Measurements from ENCODE around the gene EPHA6. TPM values are rescaled to one million over a fixed set of nuclear protein-coding genes. Genes with fewer than 3 reads are reported as not detected.
A peak's percentile ranks its signal among the peaks of the same experiment; 100 is the strongest.

The EPHA6 gene
- total RNA-seq, 1 donor from 2014 or later: 0.11 TPM

DNA sequence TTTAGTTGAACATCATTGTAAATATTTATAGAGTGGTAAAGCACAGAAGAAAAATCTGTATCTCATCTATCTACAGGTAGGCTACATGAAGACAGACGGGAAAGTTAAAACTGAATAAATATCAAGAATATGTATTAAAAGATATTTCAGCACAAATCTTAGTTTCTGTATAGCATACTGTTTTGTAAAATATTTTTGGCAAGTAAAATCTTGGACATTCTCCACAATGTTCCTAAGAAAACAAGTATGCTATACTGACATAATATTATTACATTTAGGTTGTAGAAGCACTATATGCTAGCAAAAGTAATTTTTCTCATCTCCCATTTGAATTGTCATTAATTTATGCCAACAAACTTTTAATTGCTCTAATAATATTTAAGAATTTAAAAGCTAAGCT, 623.7 kb downstream of the EPHA6 start:
- Mint-ChIP-seq H3K4me3 (no peak overlapping the region), H3K9me3 (no peaks in the 10 kb centered on the region), H3K27ac (no peak overlapping the region), H3K4me1 (peaks cover 6% of the 10 kb centered on the region), H3K36me3 (no peaks in the 10 kb centered on the region), H3K27me3 (ENCODE audit: insufficient read depth, low read depth) (no peaks in the 10 kb centered on the region)
- no peaks in the 10 kb centered on the region for H3K79me2 ChIP-seq (ENCODE audit: low read depth)
- no peak overlapping the region for H3K4me2 ChIP-seq
- H3K9me3 ChIP-seq (ENCODE audit: low read depth): no peaks in the 10 kb centered on the region
- no peaks in the 10 kb centered on the region for H4K20me1 ChIP-seq (ENCODE audit: low read depth)
- no peak overlapping the region for H3K4me3 ChIP-seq
- no peaks in the 10 kb centered on the region for H3K36me3 ChIP-seq
- H2AFZ ChIP-seq (replicated peaks): no peak overlapping the region
- no peak overlapping the region for H3K9ac ChIP-seq
- H3K27me3 ChIP-seq: no peaks in the 10 kb centered on the region
- no peaks in the 10 kb centered on the region for H3F3A ChIP-seq (ENCODE audit: low read depth)
- H3K4me1 ChIP-seq: peaks cover 11% of the 10 kb centered on the region
- no peak overlapping the region for H3K27ac ChIP-seq
- TF ChIP-seq EZH2 (IDR thresholded peaks at IDR 0.05) (no peak), EZH2phosphoT487 (IDR thresholded peaks at IDR 0.05) (no peak), CTCF (IDR thresholded peaks at IDR 0.05) (no peak)
- no peak for DNase-seq (ENCODE audit: low spot score)

GRCh38 chr3:97439373-97439772, 625.0 kb downstream of the EPHA6 start:
- no peak overlapping the region for H3K4me3 ChIP-seq
- no peaks in the 10 kb centered on the region for H3K9me3 Mint-ChIP-seq
- peaks cover 11% of the 10 kb centered on the region for H3K4me1 ChIP-seq
- DNase-seq (ENCODE audit: low spot score): peak; percentile 50
- TF ChIP-seq EZH2phosphoT487 (IDR thresholded peaks at IDR 0.05) (no peak), EZH2 (IDR thresholded peaks at IDR 0.05) (no peak), CTCF (IDR thresholded peaks at IDR 0.05) (no peak)
- no peaks in the 10 kb centered on the region for H3K27me3 Mint-ChIP-seq (ENCODE audit: insufficient read depth, low read depth)
- H3K27ac ChIP-seq: peak overlapping the region; percentile 40
- H3K36me3 Mint-ChIP-seq: no peaks in the 10 kb centered on the region
- no peaks in the 10 kb centered on the region for H3K79me2 ChIP-seq (ENCODE audit: low read depth)
- H3F3A ChIP-seq (ENCODE audit: low read depth): no peaks in the 10 kb centered on the region
- peaks cover 6% of the 10 kb centered on the region for H3K4me1 Mint-ChIP-seq
- H3K27me3 ChIP-seq: no peaks in the 10 kb centered on the region
- H3K9me3 ChIP-seq (ENCODE audit: low read depth): no peaks in the 10 kb centered on the region
- peak overlapping the region; percentile 17 for H2AFZ ChIP-seq (replicated peaks)
- H3K36me3 ChIP-seq: no peaks in the 10 kb centered on the region
- H4K20me1 ChIP-seq (ENCODE audit: low read depth): no peaks in the 10 kb centered on the region
- no peak overlapping the region for H3K9ac ChIP-seq
- H3K4me2 ChIP-seq: no peak overlapping the region
- no peak overlapping the region for H3K4me3 Mint-ChIP-seq
- no peak overlapping the region for H3K27ac Mint-ChIP-seq

GRCh38 chr3:97464035-97464434, 649.6 kb downstream of the EPHA6 start:
- H3K79me2 ChIP-seq (ENCODE audit: low read depth): no peaks in the 10 kb centered on the region
- H3K27ac ChIP-seq: no peak overlapping the region
- H3K27me3 ChIP-seq: no peaks in the 10 kb centered on the region
- Mint-ChIP-seq H3K36me3 (no peaks in the 10 kb centered on the region), H3K9me3 (no peaks in the 10 kb centered on the region), H3K4me3 (no peak overlapping the region), H3K4me1 (no peaks in the 10 kb centered on the region), H3K27ac (no peak overlapping the region), H3K27me3 (ENCODE audit: insufficient read depth, low read depth) (no peaks in the 10 kb centered on the region)
- H4K20me1 ChIP-seq (ENCODE audit: low read depth): no peaks in the 10 kb centered on the region
- H3K4me1 ChIP-seq: no peaks in the 10 kb centered on the region
- no peaks in the 10 kb centered on the region for H3F3A ChIP-seq (ENCODE audit: low read depth)
- no peak overlapping the region for H3K4me2 ChIP-seq
- H3K4me3 ChIP-seq: no peak overlapping the region
- H2AFZ ChIP-seq (replicated peaks): no peak overlapping the region
- TF ChIP-seq EZH2phosphoT487 (IDR thresholded peaks at IDR 0.05) (no peak), EZH2 (IDR thresholded peaks at IDR 0.05) (no peak), CTCF (IDR thresholded peaks at IDR 0.05) (no peak)
- H3K9me3 ChIP-seq (ENCODE audit: low read depth): no peaks in the 10 kb centered on the region
- DNase-seq (ENCODE audit: low spot score): no peak
- H3K36me3 ChIP-seq: no peaks in the 10 kb centered on the region
- H3K9ac ChIP-seq: no peak overlapping the region

Data from neural progenitor cell (in vitro differentiated cells).